HCT116 (cell line): Measurements from ENCODE around the gene ZKSCAN4. TPM values are rescaled to one million over a fixed set of nuclear protein-coding genes. Genes with fewer than 3 reads are reported as not detected.
A peak's percentile ranks its signal among the peaks of the same experiment; 100 is the strongest.

Source experiments
- ATAC-seq: fragments of 200-7000 bp; cut with Tn5 transposase; 2 replicates; pipeline ENCODE4 v1.9.1; 2020; ENCODE audit warnings: mild to moderate bottlenecking, moderate library complexity
- BruUV-seq: library from RNA; stranded (reverse); fragments of 400-500 nt; replicated peaks from 2 replicates; lab custom pipeline; 2021; lab: Mats Ljungman, UMichigan
- CTCF ChIA-PET: fragments of 300-600 bp; sonication (Branson Sonifier 250); formaldehyde crosslinking; loops from one replicate; lab custom pipeline; 2021; ENCODE audit warnings: antibody characterized with exemption; lab: Charles Lee
- POLR2A ChIA-PET: fragments of 300-600, 350-600 bp; sonication (Branson Sonifier 250); formaldehyde crosslinking; loops from one replicate; lab custom pipeline; 2021; ENCODE audit warnings: antibody characterized with exemption; lab: Charles Lee
- RAD21 ChIA-PET, 2 experiments: fragments of 300-600 bp; sonication (Branson Sonifier 250); formaldehyde crosslinking; loops; one replicate each; lab custom pipeline; 2023; ENCODE audit warnings: low total read pairs in 2 of 2; ENCODE audit not compliant: uncharacterized antibody in 2 of 2, unreplicated experiment in 2 of 2, low non-redundant PET in 1 of 2; lab: Charles Lee
- DNase-seq: peaks from one replicate; pipeline ENCODE4 v3.0.0-alpha.2; 2010; ENCODE audit warnings: low read depth, low spot score
- H2AFZ ChIP-seq: fragments of 200-600 bp; shearing (Covaris generic), sonication (generic); 2 replicates; pipeline ENCODE4 v1.6.1; 2017; ENCODE audit warnings: low read depth, mixed run types, mixed read lengths, antibody characterized with exemption, low read length; ENCODE audit not compliant: poor library complexity, severe bottlenecking
- H3K27ac ChIP-seq: 2 replicates; pipeline ENCODE4 v1.5.1; 2012; ENCODE audit warnings: low read depth, low read length
- H3K27me3 ChIP-seq: fragments of 200-600 bp; sonication (generic); 2 replicates; pipeline ENCODE4 v1.6.1; 2016; ENCODE audit warnings: mixed run types, low read length, mixed read lengths; ENCODE audit not compliant: insufficient read depth
- H3K36me3 ChIP-seq, 2 experiments: fragments of 200-500 bp in 1 of 2; fragments of 200-600 bp in 1 of 2; sonication (Bioruptor generic) in 1 of 2; sonication (generic) in 1 of 2; 2 replicates each; pipeline versions ENCODE4 v1.5.1 to v1.6.1; 2014 to 2016; ENCODE audit warnings: low read length in 2 of 2, inconsistent platforms in 1 of 2, mixed read lengths in 1 of 2, mixed run types in 1 of 2; ENCODE audit not compliant: insufficient read depth in 2 of 2, control insufficient read depth in 1 of 2
- H3K4me1 ChIP-seq, 2 experiments: fragments of 200-600 bp in 1 of 2; sonication (generic) in 1 of 2; 2 replicates each; pipeline versions ENCODE4 v1.5.1 to v1.6.1; 2012 to 2017; ENCODE audit warnings: low read length in 2 of 2, inconsistent platforms in 1 of 2, mild to moderate bottlenecking in 1 of 2, mixed read lengths in 1 of 2, mixed run types in 1 of 2, moderate library complexity in 1 of 2; ENCODE audit not compliant: insufficient read depth in 2 of 2, control insufficient read depth in 1 of 2
- H3K4me2 ChIP-seq: fragments of 200-600 bp; sonication (generic); 2 replicates; pipeline ENCODE4 v1.6.1; 2017; ENCODE audit warnings: mixed run types, low read length, mixed read lengths
- H3K4me3 ChIP-seq, 2 experiments: fragments of 200-600 bp in 1 of 2; sonication (generic) in 1 of 2; replicated peaks in 1 of 2; 2 replicates each; pipeline ENCODE4 v1.5.1; 2011 to 2016; ENCODE audit warnings: low read length in 2 of 2, control low read depth in 1 of 2, low read depth in 1 of 2, mild to moderate bottlenecking in 1 of 2, mixed read lengths in 1 of 2, mixed run types in 1 of 2
- H3K79me2 ChIP-seq: fragments of 200-600 bp; sonication (generic); 2 replicates; pipeline ENCODE4 v1.6.1; 2017; ENCODE audit warnings: mild to moderate bottlenecking, mixed run types, low read length, moderate library complexity, mixed read lengths; ENCODE audit not compliant: insufficient read depth
- H3K9ac ChIP-seq: fragments of 200-600 bp; sonication (generic); 2 replicates; pipeline ENCODE4 v1.6.1; 2016; ENCODE audit warnings: low read length, mixed read lengths
- H3K9me2 ChIP-seq: fragments of 200-600 bp; sonication (generic), shearing (Covaris generic); 2 replicates; pipeline ENCODE4 v1.6.1; 2017; ENCODE audit warnings: mixed run types, mild to moderate bottlenecking, moderate library complexity; ENCODE audit not compliant: insufficient read depth
- H3K9me3 ChIP-seq, 2 experiments: fragments of 200-500 bp in 1 of 2; fragments of 200-600 bp in 1 of 2; sonication (Bioruptor generic) in 1 of 2; sonication (generic) in 1 of 2; 2 replicates each; pipeline ENCODE4 v1.6.1; 2014 to 2017; ENCODE audit warnings: low read length in 2 of 2, mixed read lengths in 2 of 2, inconsistent platforms in 1 of 2, low read depth in 1 of 2, mild to moderate bottlenecking in 1 of 2, mixed run types in 1 of 2, moderate library complexity in 1 of 2; ENCODE audit not compliant: control insufficient read depth in 1 of 2, insufficient read depth in 1 of 2
- H4K20me1 ChIP-seq: fragments of 200-600 bp; sonication (generic), shearing (Covaris generic); 2 replicates; pipeline ENCODE4 v1.6.1; 2017; ENCODE audit warnings: mixed run types, mild to moderate bottlenecking, moderate library complexity; ENCODE audit not compliant: insufficient read depth
- CBX3 ChIP-seq: IDR thresholded peaks from 2 replicates; pipeline ENCODE4 v1.6.1; 2012; ENCODE audit warnings: low read depth
- CEBPB ChIP-seq: IDR thresholded peaks from 2 replicates; pipeline ENCODE4 v1.6.1; 2012; ENCODE audit warnings: low read depth
- EGR1 ChIP-seq: IDR thresholded peaks from 2 replicates; pipeline ENCODE4 v1.6.1; 2012; ENCODE audit warnings: low read depth
- ELF1 ChIP-seq: IDR thresholded peaks from 2 replicates; pipeline ENCODE4 v1.6.1; 2012; ENCODE audit warnings: low read depth, borderline replicate concordance
- EZH2 ChIP-seq: fragments of 200-600 bp; sonication (generic); IDR thresholded peaks from 2 replicates; pipeline ENCODE4 v1.6.1; 2017; ENCODE audit warnings: antibody characterized with exemption, mixed run types
- EZH2phosphoT487 ChIP-seq: fragments of 200-600 bp; IDR thresholded peaks from 2 replicates; pipeline ENCODE4 v1.6.1; 2018; ENCODE audit warnings: antibody characterized with exemption, borderline replicate concordance
- FOSL1 ChIP-seq: IDR thresholded peaks from 2 replicates; pipeline ENCODE4 v1.6.1; 2012; ENCODE audit warnings: low read depth
- JUND ChIP-seq: IDR thresholded peaks from 2 replicates; pipeline ENCODE4 v1.6.1; 2012
- MAX ChIP-seq: IDR thresholded peaks from 2 replicates; pipeline ENCODE4 v1.6.1; 2012
- POLR2AphosphoS5 ChIP-seq: IDR thresholded peaks from 2 replicates; pipeline ENCODE4 v1.6.1; 2011; ENCODE audit warnings: mild to moderate bottlenecking, low read depth, low read length, moderate library complexity
- REST ChIP-seq: IDR thresholded peaks from 2 replicates; pipeline ENCODE4 v1.6.1; 2012; ENCODE audit warnings: low read depth
- SP1 ChIP-seq: IDR thresholded peaks from 2 replicates; pipeline ENCODE4 v1.6.1; 2012; ENCODE audit warnings: low read depth
- SRF ChIP-seq: IDR thresholded peaks from 2 replicates; pipeline ENCODE4 v1.6.1; 2012; ENCODE audit warnings: low read depth
- TCF7L2 ChIP-seq: IDR thresholded peaks from 2 replicates; pipeline ENCODE4 v1.7.0; 2011; ENCODE audit warnings: borderline replicate concordance, inconsistent platforms; ENCODE audit not compliant: insufficient read depth, insufficient read length; ENCODE audit errors: extremely low read depth
- YY1 ChIP-seq: IDR thresholded peaks from 2 replicates; pipeline ENCODE4 v1.6.1; 2011; ENCODE audit warnings: low read length, low read depth, moderate library complexity, mild to moderate bottlenecking; ENCODE audit not compliant: insufficient replicate concordance; ENCODE audit errors: extremely low read depth
- ZFX ChIP-seq: fragments of 450-650 bp; IDR thresholded peaks from 2 replicates; pipeline ENCODE4 v1.6.1; 2017
- ZNF274 ChIP-seq: fragments of 200-500 bp; sonication (Bioruptor generic); IDR thresholded peaks from 2 replicates; pipeline ENCODE4 v1.6.1; 2014; ENCODE audit warnings: mild to moderate bottlenecking, low read depth, low read length, inconsistent platforms
- intact Hi-C: fragments of 100-400 bp; cut with micrococcal nuclease; formaldehyde crosslinking; loops from 2 replicates; pipeline ENCODE4 v1.10.0; 2022
- total RNA-seq: library from RNA; stranded (reverse); gene quantifications from one replicate; pipeline ENCODE4 v1.2.1, GENCODE V29; 2021; ENCODE audit not compliant: unreplicated experiment
- TF ChIP-seq, protein P1 (sequence below): IDR thresholded peaks from 2 replicates; pipeline ENCODE4 v1.6.1; 2012
- TF ChIP-seq, protein P2 (sequence below), 3 experiments: fragments of 200-600 bp in 1 of 3; sonication (generic) in 1 of 3; IDR thresholded peaks in 2 of 3; conservative IDR thresholded peaks in 1 of 3; 2 replicates each; pipeline ENCODE4 v1.5.1; 2012 to 2017; ENCODE audit warnings: low read depth in 2 of 3, low read length in 2 of 3, antibody characterized with exemption in 1 of 3, borderline replicate concordance in 1 of 3, control low read depth in 1 of 3, mild to moderate bottlenecking in 1 of 3, mixed read lengths in 1 of 3, mixed run types in 1 of 3, moderate library complexity in 1 of 3; ENCODE audit not compliant: insufficient read depth in 1 of 3
- TF ChIP-seq, protein P3 (sequence below): IDR thresholded peaks from 2 replicates; pipeline ENCODE4 v1.6.1; 2011; ENCODE audit warnings: mild to moderate bottlenecking, low read length, moderate library complexity; ENCODE audit not compliant: insufficient replicate concordance; ENCODE audit errors: extremely low read depth

The ZKSCAN4 gene
- total RNA-seq, 1 experiment from 2014 or later, result 4.8 TPM

DNA sequence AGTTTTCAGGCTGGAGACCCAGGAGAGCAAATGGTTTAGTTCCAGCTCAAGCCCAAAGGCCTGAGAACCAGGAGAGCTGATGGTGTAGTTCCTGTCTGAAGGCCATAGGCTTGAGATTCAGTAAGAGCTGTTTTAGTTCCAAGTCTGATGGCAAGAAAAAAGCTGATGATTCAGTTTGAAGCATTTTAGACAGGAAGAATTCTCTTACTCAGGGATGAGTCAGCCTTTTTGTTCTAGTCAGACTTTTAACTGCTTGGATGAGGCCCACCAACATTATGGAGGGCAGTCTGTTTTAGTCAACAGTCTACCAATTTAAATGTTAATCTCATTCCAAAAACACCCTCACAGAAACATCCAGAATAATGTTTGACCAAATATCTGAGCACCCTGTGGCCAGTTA is 17.4 kb upstream of the ZKSCAN4 start:
- H2AFZ ChIP-seq, result no peak overlapping the region
- peak; percentile 88 for TF ChIP-seq FOSL1
- TF ChIP-seq ZNF274, result no peak
- TF ChIP-seq REST, result no peak
- peak; percentile 79 for TF ChIP-seq JUND
- TF ChIP-seq YY1, result no peak
- TF ChIP-seq, protein P1, sequence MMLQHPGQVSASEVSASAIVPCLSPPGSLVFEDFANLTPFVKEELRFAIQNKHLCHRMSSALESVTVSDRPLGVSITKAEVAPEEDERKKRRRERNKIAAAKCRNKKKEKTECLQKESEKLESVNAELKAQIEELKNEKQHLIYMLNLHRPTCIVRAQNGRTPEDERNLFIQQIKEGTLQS, result no peak
- TF ChIP-seq EZH2phosphoT487, result no peak
- no peak for TF ChIP-seq TCF7L2
- TF ChIP-seq ELF1, result no peak
- no peak for TF ChIP-seq EGR1
- TF ChIP-seq, protein P2, sequence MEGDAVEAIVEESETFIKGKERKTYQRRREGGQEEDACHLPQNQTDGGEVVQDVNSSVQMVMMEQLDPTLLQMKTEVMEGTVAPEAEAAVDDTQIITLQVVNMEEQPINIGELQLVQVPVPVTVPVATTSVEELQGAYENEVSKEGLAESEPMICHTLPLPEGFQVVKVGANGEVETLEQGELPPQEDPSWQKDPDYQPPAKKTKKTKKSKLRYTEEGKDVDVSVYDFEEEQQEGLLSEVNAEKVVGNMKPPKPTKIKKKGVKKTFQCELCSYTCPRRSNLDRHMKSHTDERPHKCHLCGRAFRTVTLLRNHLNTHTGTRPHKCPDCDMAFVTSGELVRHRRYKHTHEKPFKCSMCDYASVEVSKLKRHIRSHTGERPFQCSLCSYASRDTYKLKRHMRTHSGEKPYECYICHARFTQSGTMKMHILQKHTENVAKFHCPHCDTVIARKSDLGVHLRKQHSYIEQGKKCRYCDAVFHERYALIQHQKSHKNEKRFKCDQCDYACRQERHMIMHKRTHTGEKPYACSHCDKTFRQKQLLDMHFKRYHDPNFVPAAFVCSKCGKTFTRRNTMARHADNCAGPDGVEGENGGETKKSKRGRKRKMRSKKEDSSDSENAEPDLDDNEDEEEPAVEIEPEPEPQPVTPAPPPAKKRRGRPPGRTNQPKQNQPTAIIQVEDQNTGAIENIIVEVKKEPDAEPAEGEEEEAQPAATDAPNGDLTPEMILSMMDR (IDR thresholded peaks at IDR 0.05 in 2 of 3, conservative IDR thresholded peaks at IDR 0.05 in 1 of 3; ENCODE audit: borderline replicate concordance in 1 of 3, insufficient read depth in 1 of 3, low read depth in 2 of 3, low read length in 2 of 3), result no peak
- no peak for TF ChIP-seq SRF
- TF ChIP-seq ZFX, result no peak
- peak; percentile 89 for TF ChIP-seq CBX3
- TF ChIP-seq CEBPB, result no peak
- no peak for TF ChIP-seq EZH2
- peak; percentile 38; the same call in 1 of the 2 replicates for TF ChIP-seq POLR2AphosphoS5
- peak; percentile 68; the same call in 1 of the 2 replicates for TF ChIP-seq SP1
- TF ChIP-seq MAX, result peak; percentile 20; the same call in 1 of the 2 replicates
- TF ChIP-seq, protein P3, sequence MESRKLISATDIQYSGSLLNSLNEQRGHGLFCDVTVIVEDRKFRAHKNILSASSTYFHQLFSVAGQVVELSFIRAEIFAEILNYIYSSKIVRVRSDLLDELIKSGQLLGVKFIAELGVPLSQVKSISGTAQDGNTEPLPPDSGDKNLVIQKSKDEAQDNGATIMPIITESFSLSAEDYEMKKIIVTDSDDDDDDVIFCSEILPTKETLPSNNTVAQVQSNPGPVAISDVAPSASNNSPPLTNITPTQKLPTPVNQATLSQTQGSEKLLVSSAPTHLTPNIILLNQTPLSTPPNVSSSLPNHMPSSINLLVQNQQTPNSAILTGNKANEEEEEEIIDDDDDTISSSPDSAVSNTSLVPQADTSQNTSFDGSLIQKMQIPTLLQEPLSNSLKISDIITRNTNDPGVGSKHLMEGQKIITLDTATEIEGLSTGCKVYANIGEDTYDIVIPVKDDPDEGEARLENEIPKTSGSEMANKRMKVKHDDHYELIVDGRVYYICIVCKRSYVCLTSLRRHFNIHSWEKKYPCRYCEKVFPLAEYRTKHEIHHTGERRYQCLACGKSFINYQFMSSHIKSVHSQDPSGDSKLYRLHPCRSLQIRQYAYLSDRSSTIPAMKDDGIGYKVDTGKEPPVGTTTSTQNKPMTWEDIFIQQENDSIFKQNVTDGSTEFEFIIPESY, result no peak

More for the DNA sequence above, 17.4 kb upstream of the ZKSCAN4 start:
- H3K9me3 ChIP-seq, result no peaks in the 10 kb centered on the region
- peak overlapping the region; percentile 82 for H3K27ac ChIP-seq
- peak overlapping the region; percentile 58 for H3K4me2 ChIP-seq
- H3K4me1 ChIP-seq, result peaks cover 11 to 39% of the 10 kb centered on the region in 2 experiments
- H3K36me3 ChIP-seq, result peaks cover 3 to 16% of the 10 kb centered on the region in 2 experiments; a peak in 1 of 4 replicates
- H3K79me2 ChIP-seq, result peaks cover 18% of the 10 kb centered on the region
- BruUV-seq, result no TSS peak
- no peaks in the 10 kb centered on the region for H4K20me1 ChIP-seq
- ATAC-seq (peak; percentile 43), DNase-seq (peak; percentile 64)
- H3K4me3 ChIP-seq, result peak overlapping the region in 1 of 2 experiments; percentile 6; a peak in 1 of 4 replicates
- ChIA-PET RAD21 (no interaction called here), POLR2A (interaction anchor here (0.7 to 1.0 kb wide), 2 partner anchors 12 to 16 kb away, joined by 3 to 4 read pairs; partner anchors contain the start of gene PGBD1), CTCF (interaction anchor here (1.0 kb wide), 1 partner anchor 87 kb away, joined by 4 read pairs; no protein-coding TSS in a partner anchor)
- intact Hi-C loops, result loop anchor here (5.0 kb wide), 1 partner anchor 68 kb away; the partner anchor contains the start of gene ZSCAN31
- H3K9ac ChIP-seq, result 0 out of 2 replicates have a peak overlapping the region, but pooled peaks have one; percentile 21
- no peaks in the 10 kb centered on the region for H3K9me2 ChIP-seq
- H3K27me3 ChIP-seq, result no peaks in the 10 kb centered on the region
